Lung (tissue), 12 donors: ENCODE data around the gene ZSCAN10. TPM values are rescaled to one million over a fixed set of nuclear protein-coding genes. Genes with fewer than 3 reads are reported as not detected.

Experiments used
- ATAC-seq: fragments of 200-7000 bp; cut with Tn5 transposase; one replicate; pipeline ENCODE4 v1.9.1; 2020; ENCODE audit warnings: moderate number of reproducible peaks; ENCODE audit not compliant: insufficient read depth, low FRiP score
- DNase-seq, 3 donors: peaks; one replicate each; pipeline ENCODE4 v3.0.0-alpha.2; 2013 to 2017
- H3K27ac ChIP-seq, 2 donors: one replicate each; pipeline ENCODE4 v1.5.1; 2013; ENCODE audit warnings: mild to moderate bottlenecking in 2 of 2, moderate library complexity in 2 of 2, control low read depth in 1 of 2, inconsistent platforms in 1 of 2, low read depth in 1 of 2, low read length in 1 of 2
- H3K27me3 ChIP-seq, 3 donors: one replicate each; pipeline ENCODE4 v1.5.1; 2013; ENCODE audit warnings: low read length in 2 of 3; ENCODE audit not compliant: control insufficient read depth in 3 of 3, insufficient read depth in 3 of 3
- H3K36me3 ChIP-seq, 4 donors: one replicate each; pipeline ENCODE4 v1.5.1; 2013; ENCODE audit warnings: low read length in 4 of 4, mild to moderate bottlenecking in 1 of 4, moderate library complexity in 1 of 4; ENCODE audit not compliant: control insufficient read depth in 4 of 4, insufficient read depth in 4 of 4
- H3K4me1 ChIP-seq, 5 donors: one replicate each; pipeline ENCODE4 v1.5.1; 2013; ENCODE audit warnings: low read length in 5 of 5, mild to moderate bottlenecking in 2 of 5, moderate library complexity in 1 of 5; ENCODE audit not compliant: control insufficient read depth in 5 of 5, insufficient read depth in 5 of 5
- H3K4me3 ChIP-seq: one replicate; pipeline ENCODE4 v1.5.1; 2013; ENCODE audit warnings: mild to moderate bottlenecking, control low read depth, moderate library complexity
- H3K9ac ChIP-seq, 2 donors: one replicate each; pipeline ENCODE4 v1.5.1; 2013; ENCODE audit warnings: low read length in 2 of 2, control low read depth in 1 of 2; ENCODE audit not compliant: insufficient read depth in 1 of 2
- H3K9me3 ChIP-seq, 4 donors: one replicate each; pipeline ENCODE4 v1.5.1; 2013; ENCODE audit warnings: low read length in 3 of 4, mild to moderate bottlenecking in 1 of 4, moderate library complexity in 1 of 4; ENCODE audit not compliant: control insufficient read depth in 4 of 4, insufficient read depth in 3 of 4
- CTCF ChIP-seq: IDR thresholded peaks from 2 replicates; pipeline ENCODE4 v1.5.1; 2012; ENCODE audit warnings: mild to moderate bottlenecking; ENCODE audit errors: control extremely low read depth, extremely low read depth
- WGBS, 2 donors: extraction: QIAGEN DNeasy Blood & Tissue Kit; methylation state at CpG; one replicate each; pipeline ENCODE4 v1.1.7; 2013; 5-methylcytosine and 5-hydroxymethylcytosine counted together
- polyA plus RNA-seq, 2 donors: library from polyadenylated mRNA; stranded (reverse); fragments of 200-250 nt; gene quantifications; one replicate each; pipeline ENCODE4 v1.2.1, GENCODE V29; 2013
- total RNA-seq, 2 donors: library from RNA; depleted of rRNA in 1 of 2; stranded (reverse); fragments of >200 nt in 1 of 2; gene quantifications; one replicate each; pipeline ENCODE4 v1.2.1, GENCODE V29; 2014 to 2021
- donor health status: control.
- donor health status: control.
- donor health status: Bipolar disorder and iron deficiency.
- donor health status: healthy.
- donor health status: DM: yes; HTN: yes; CAD: no.

The ZSCAN10 gene
- total and polyA plus RNA-seq, 4 donors: 0.02 to 0.21 TPM; not detected in 2

- Histone ChIP-seq H3K4me1 (peaks cover 0 to 17% (median 3%) of the 10 kb centered on the region in 5 donors), H3K36me3 (no peaks in the 10 kb centered on the region), H3K9me3 (no peaks in the 10 kb centered on the region), H3K27me3 (no peaks in the 10 kb centered on the region), H3K27ac (peak overlapping the region; percentile 67 to 83), H3K9ac (no peak overlapping the region), H3K4me3 (peak overlapping the region; percentile 21)
- DNase-seq (peak; percentile 38 to 72 (median 50)), ATAC-seq (peak; percentile 61)
- 31 to 46% methylated on average over 18 of the region's 18 CpGs for WGBS, 2 donors
- TF ChIP-seq CTCF: no peak
These were observed 11.6 kb downstream of the ZSCAN10 start for GRCh38 chr16:3087243-3088235.

- Histone ChIP-seq H3K36me3 (no peaks in the 10 kb centered on the region), H3K9ac (no peak overlapping the region), H3K27ac (peak overlapping the region; percentile 67 to 83), H3K9me3 (no peaks in the 10 kb centered on the region), H3K4me1 (peaks cover 0 to 17% (median 3%) of the 10 kb centered on the region in 5 donors), H3K4me3 (peak overlapping the region; percentile 21), H3K27me3 (no peaks in the 10 kb centered on the region)
- DNase-seq (peak in 1 of 3 donors; percentile 22), ATAC-seq (peak; percentile 48)
- WGBS, 2 donors: 37 to 56% methylated on average over 14 of the region's 14 CpGs
- TF ChIP-seq CTCF: no peak
These were observed 12.4 kb downstream of the ZSCAN10 start for GRCh38 chr16:3086596-3087242.

GRCh38 chr16:3085868-3086595, 13.1 kb downstream of the ZSCAN10 start:
- TF ChIP-seq CTCF: no peak
- Histone ChIP-seq H3K4me1 (peaks cover 0 to 17% (median 3%) of the 10 kb centered on the region in 5 donors), H3K27ac (peak overlapping the region; percentile 67 to 83), H3K4me3 (peak overlapping the region; percentile 21), H3K9me3 (no peaks in the 10 kb centered on the region), H3K36me3 (no peaks in the 10 kb centered on the region), H3K27me3 (no peaks in the 10 kb centered on the region), H3K9ac (no peak overlapping the region)
- no peak for DNase-seq
- ATAC-seq: no peak
- 70 to 74% methylated on average over 17 of the region's 17 CpGs for WGBS, 2 donors
